Activated naive CD8-positive, alpha-beta T cell treated with anti-CD3 and anti-CD28 coated beads, Interleukin-2, amount 50 U/mL, for 24 hours (primary cell): ENCODE measurements around the gene HAUS1.
"Not testable (repeated sequence)": the region's sequence is repeated elsewhere in the genome, so short reads cannot be mapped to it uniquely, and the experiment has no call there.

Source experiments
- ATAC-seq: fragments of 150-1000 bp; cut with Tn5 transposase; one replicate; pipeline ENCODE4 v1.10.0; 2021
- DNase-seq: peaks from one replicate; pipeline ENCODE4 v3.0.0; 2021
- H3K27ac Mint-ChIP-seq: one replicate; pipeline ENCODE4 v1.8.0; 2021; ENCODE audit warnings: mild to moderate bottlenecking, mixed read lengths
- H3K27me3 Mint-ChIP-seq: one replicate; pipeline ENCODE4 v1.8.0; 2021; ENCODE audit warnings: mixed read lengths
- H3K36me3 Mint-ChIP-seq: one replicate; pipeline ENCODE4 v1.8.0; 2021; ENCODE audit warnings: low read depth, mixed read lengths
- H3K4me1 Mint-ChIP-seq: one replicate; pipeline ENCODE4 v1.8.0; 2021; ENCODE audit warnings: mixed read lengths
- H3K4me3 Mint-ChIP-seq: one replicate; pipeline ENCODE4 v1.8.0; 2021; ENCODE audit warnings: mild to moderate bottlenecking, moderate library complexity, mixed read lengths
- H3K9me3 Mint-ChIP-seq: one replicate; pipeline ENCODE4 v1.8.0; 2021; ENCODE audit warnings: mixed read lengths

HAUS1 gene

GRCh38 chr18:46110406-46110805 lies 6.2 kb downstream of the HAUS1 start:
- no peaks in the 10 kb centered on the region for H3K27me3 Mint-ChIP-seq
- H3K4me3 Mint-ChIP-seq: no peak overlapping the region
- ATAC-seq: no peak
- no peak for DNase-seq
- H3K4me1 Mint-ChIP-seq: peaks cover 21% of the 10 kb centered on the region
- H3K9me3 Mint-ChIP-seq: no peaks in the 10 kb centered on the region
- H3K36me3 Mint-ChIP-seq: peaks cover 44% of the 10 kb centered on the region
- no peak overlapping the region for H3K27ac Mint-ChIP-seq

DNA sequence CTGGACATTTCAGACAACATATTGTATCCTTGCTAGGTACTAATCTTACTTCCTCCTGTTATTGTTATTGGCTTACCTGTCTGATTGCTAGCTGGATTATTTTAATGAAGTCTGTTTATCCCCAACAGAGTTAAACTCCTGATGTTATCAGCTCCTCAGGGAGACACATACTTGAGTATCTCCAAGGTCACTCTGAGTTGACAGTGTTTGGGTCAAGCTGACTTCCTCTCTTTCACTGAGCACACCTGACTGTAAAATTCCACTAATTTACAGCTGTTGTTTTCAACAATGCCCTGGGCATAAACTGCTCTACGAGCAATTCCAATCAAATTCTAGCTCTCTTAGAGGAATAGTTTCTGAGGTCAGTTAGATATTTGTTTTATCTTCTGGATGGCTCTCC lies 9.6 kb downstream of the HAUS1 start:
- ATAC-seq (no peak), DNase-seq (no peak)
- Mint-ChIP-seq H3K4me1 (peaks cover 15% of the 10 kb centered on the region), H3K27me3 (no peaks in the 10 kb centered on the region), H3K27ac (no peak overlapping the region), H3K9me3 (no peaks in the 10 kb centered on the region), H3K4me3 (no peak overlapping the region), H3K36me3 (peaks cover 44% of the 10 kb centered on the region)

- H3K36me3 Mint-ChIP-seq: peaks cover 33% of the 10 kb centered on the region
- H3K4me1 Mint-ChIP-seq, H3K27ac Mint-ChIP-seq, H3K9me3 Mint-ChIP-seq, ATAC-seq, H3K27me3 Mint-ChIP-seq, DNase-seq, H3K4me3 Mint-ChIP-seq: not testable (repeated sequence)
Measured at GRCh38 chr18:46126625-46127024, 22.4 kb downstream of the HAUS1 start.

- H3K4me3 Mint-ChIP-seq: no peak overlapping the region
Measured at GRCh38 chr18:46130061-46130460, 25.9 kb downstream of the HAUS1 start.

GRCh38 chr18:46130549-46130948 lies 26.4 kb downstream of the HAUS1 start:
- H3K27me3 Mint-ChIP-seq, H3K9me3 Mint-ChIP-seq, DNase-seq, ATAC-seq, H3K27ac Mint-ChIP-seq, H3K4me1 Mint-ChIP-seq, H3K4me3 Mint-ChIP-seq: not testable (repeated sequence)
- peaks cover 21% of the 10 kb centered on the region for H3K36me3 Mint-ChIP-seq

More at GRCh38 chr18:46130061-46130460, 25.9 kb downstream of the HAUS1 start:
- Mint-ChIP-seq H3K36me3 (peaks cover 21% of the 10 kb centered on the region), H3K27me3 (no peaks in the 10 kb centered on the region), H3K9me3 (no peaks in the 10 kb centered on the region), H3K27ac (no peak overlapping the region), H3K4me1 (no peaks in the 10 kb centered on the region)
- no peak for DNase-seq
- ATAC-seq: no peak

GRCh38 chr18:46133534-46133933 lies 29.3 kb downstream of the HAUS1 start:
- no peak for ATAC-seq
- H3K4me3 Mint-ChIP-seq: no peak overlapping the region
- peaks cover 10% of the 10 kb centered on the region for H3K36me3 Mint-ChIP-seq
- H3K27ac Mint-ChIP-seq: no peak overlapping the region
- no peaks in the 10 kb centered on the region for H3K27me3 Mint-ChIP-seq
- no peaks in the 10 kb centered on the region for H3K9me3 Mint-ChIP-seq
- no peak for DNase-seq
- no peaks in the 10 kb centered on the region for H3K4me1 Mint-ChIP-seq

- Mint-ChIP-seq H3K27ac (no peak overlapping the region), H3K36me3 (peaks cover 3% of the 10 kb centered on the region), H3K27me3 (no peaks in the 10 kb centered on the region), H3K4me1 (no peaks in the 10 kb centered on the region), H3K9me3 (no peaks in the 10 kb centered on the region), H3K4me3 (no peak overlapping the region)
- ATAC-seq: no peak
- no peak for DNase-seq
Measured at GRCh38 chr18:46134920-46135675, 30.9 kb downstream of the HAUS1 start.

GRCh38 chr18:46140173-46140572 lies 36.0 kb downstream of the HAUS1 start:
- no peak overlapping the region for H3K4me3 Mint-ChIP-seq
- H3K4me1 Mint-ChIP-seq: no peaks in the 10 kb centered on the region
- no peaks in the 10 kb centered on the region for H3K27me3 Mint-ChIP-seq
- ATAC-seq (no peak), DNase-seq (no peak)
- H3K36me3 Mint-ChIP-seq: no peaks in the 10 kb centered on the region
- H3K9me3 Mint-ChIP-seq: no peaks in the 10 kb centered on the region
- no peak overlapping the region for H3K27ac Mint-ChIP-seq

DNA sequence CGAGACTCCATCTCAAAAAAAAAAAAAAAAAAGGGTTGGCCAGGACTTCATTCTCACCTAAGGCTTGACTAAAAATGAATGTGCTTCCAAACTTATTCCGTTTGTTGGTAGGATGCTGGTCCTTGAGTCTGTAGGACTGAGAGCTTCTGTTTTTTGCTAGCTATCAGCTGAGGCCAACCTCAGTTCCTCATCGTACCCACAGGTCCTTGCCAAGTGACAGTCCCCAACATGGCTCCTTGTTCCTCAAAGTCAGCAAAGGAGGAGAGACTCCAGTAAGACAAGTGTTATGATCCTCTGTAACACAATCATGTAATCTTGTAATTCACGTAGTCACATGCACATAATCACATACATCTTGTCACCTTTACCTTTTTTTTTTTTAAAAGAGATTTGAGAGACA lies 37.0 kb downstream of the HAUS1 start:
- H3K4me1 Mint-ChIP-seq: no peaks in the 10 kb centered on the region
- no peaks in the 10 kb centered on the region for H3K27me3 Mint-ChIP-seq
- ATAC-seq: no peak
- no peak for DNase-seq
- H3K9me3 Mint-ChIP-seq: no peaks in the 10 kb centered on the region
- H3K36me3 Mint-ChIP-seq: no peaks in the 10 kb centered on the region
- no peak overlapping the region for H3K4me3 Mint-ChIP-seq
- no peak overlapping the region for H3K27ac Mint-ChIP-seq

DNA sequence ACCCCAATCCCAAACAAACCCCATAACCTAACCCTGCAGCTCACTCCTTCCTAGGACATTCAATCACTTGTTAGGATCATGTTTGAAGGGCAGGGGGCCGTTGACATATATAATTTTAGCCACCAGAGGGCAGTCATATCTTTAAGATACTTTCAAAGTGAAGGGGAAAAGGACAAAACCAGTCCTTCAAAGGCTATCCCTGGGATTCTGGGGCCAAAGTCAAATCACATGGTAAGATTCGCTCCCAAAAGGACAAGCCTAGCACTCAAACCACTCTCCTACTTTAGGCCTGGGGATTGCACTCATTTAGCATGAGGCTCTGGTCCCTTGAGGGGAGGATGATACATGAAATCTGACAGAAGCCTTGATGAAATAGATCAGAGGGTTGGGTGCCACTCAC lies 44.6 kb downstream of the HAUS1 start:
- Mint-ChIP-seq H3K4me3 (no peak overlapping the region), H3K9me3 (no peaks in the 10 kb centered on the region), H3K27me3 (no peaks in the 10 kb centered on the region), H3K27ac (no peak overlapping the region), H3K4me1 (peaks cover 35% of the 10 kb centered on the region), H3K36me3 (no peaks in the 10 kb centered on the region)
- peak; percentile 53 for DNase-seq
- ATAC-seq: peak; percentile 51

GRCh38 chr18:46152436-46152807 lies 48.2 kb downstream of the HAUS1 start:
- DNase-seq: no peak
- Mint-ChIP-seq H3K27me3 (no peaks in the 10 kb centered on the region), H3K4me1 (peaks cover 67% of the 10 kb centered on the region), H3K27ac (no peak overlapping the region), H3K36me3 (no peaks in the 10 kb centered on the region), H3K9me3 (no peaks in the 10 kb centered on the region), H3K4me3 (no peak overlapping the region)
- ATAC-seq: no peak

- no peak overlapping the region for H3K4me3 Mint-ChIP-seq
- peaks cover 70% of the 10 kb centered on the region for H3K4me1 Mint-ChIP-seq
- ATAC-seq: no peak
Measured at GRCh38 chr18:46152808-46153617, 48.8 kb downstream of the HAUS1 start.

DNA sequence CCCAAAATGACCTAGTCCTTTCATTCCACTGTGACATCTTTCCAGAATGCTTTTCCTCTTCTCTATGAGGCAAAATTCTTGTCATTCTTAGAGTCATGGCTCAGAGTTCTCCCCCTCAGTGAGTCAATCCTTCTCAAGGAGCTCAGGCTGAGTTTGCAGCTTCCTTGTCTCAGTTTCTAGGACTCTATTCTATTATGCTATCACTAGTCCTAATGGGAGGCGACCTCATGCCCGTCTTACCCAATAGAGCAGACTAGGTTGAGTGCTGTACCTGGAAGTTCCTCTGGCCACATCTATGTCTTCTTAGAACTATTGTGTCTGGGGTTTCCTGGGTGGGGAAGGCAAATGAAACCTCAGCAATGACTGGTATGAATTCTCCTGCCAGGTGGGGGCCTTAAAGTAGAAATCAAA lies 51.5 kb downstream of the HAUS1 start:
- Mint-ChIP-seq H3K27ac (peak overlapping the region; percentile 80), H3K4me3 (peak overlapping the region; percentile 7), H3K9me3 (no peaks in the 10 kb centered on the region), H3K4me1 (peaks cover 70% of the 10 kb centered on the region), H3K27me3 (no peaks in the 10 kb centered on the region), H3K36me3 (no peaks in the 10 kb centered on the region)
- ATAC-seq: peak; percentile 87
- peak; percentile 26 for DNase-seq

More at GRCh38 chr18:46152808-46153617, 48.8 kb downstream of the HAUS1 start:
- no peaks in the 10 kb centered on the region for H3K27me3 Mint-ChIP-seq
- DNase-seq: no peak
- H3K36me3 Mint-ChIP-seq: no peaks in the 10 kb centered on the region
- H3K9me3 Mint-ChIP-seq: no peaks in the 10 kb centered on the region
- no peak overlapping the region for H3K27ac Mint-ChIP-seq

DNA sequence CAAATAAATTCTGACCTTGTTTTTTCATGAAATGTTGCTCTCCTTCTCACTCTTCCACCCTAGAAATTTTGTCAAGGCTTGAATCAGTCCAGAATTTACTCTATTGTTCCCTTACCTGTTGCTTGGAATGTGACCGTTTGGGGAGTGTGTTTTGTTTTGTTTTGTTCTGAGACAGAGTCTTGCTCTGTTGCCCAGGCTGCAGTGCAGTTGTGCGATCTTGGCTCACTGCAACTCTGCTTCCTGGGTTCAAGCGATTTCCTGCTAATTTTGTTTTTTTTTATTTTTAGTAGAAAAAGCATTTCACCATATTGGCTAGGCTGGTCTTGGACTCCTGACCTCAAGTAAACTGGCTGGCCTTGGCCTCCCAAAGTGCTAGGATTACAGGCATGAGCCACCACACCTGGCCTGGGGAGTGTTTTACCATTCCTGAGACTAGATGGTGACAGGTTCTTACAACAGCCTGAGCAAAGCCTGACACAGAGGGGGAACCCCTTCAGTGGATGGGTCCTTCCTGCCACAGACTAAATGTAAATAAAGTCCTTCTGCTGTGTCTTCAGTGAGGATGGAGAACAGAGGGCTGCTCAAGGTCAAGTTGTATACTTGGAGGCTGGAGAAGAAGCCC lies 52.0 kb downstream of the HAUS1 start:
- ATAC-seq: peak; percentile 77
- Mint-ChIP-seq H3K4me1 (peaks cover 68% of the 10 kb centered on the region), H3K9me3 (no peaks in the 10 kb centered on the region), H3K36me3 (no peaks in the 10 kb centered on the region), H3K27ac (peak overlapping the region; percentile 80), H3K27me3 (no peaks in the 10 kb centered on the region), H3K4me3 (peak overlapping the region; percentile 7)
- peak; percentile 38 for DNase-seq

DNA sequence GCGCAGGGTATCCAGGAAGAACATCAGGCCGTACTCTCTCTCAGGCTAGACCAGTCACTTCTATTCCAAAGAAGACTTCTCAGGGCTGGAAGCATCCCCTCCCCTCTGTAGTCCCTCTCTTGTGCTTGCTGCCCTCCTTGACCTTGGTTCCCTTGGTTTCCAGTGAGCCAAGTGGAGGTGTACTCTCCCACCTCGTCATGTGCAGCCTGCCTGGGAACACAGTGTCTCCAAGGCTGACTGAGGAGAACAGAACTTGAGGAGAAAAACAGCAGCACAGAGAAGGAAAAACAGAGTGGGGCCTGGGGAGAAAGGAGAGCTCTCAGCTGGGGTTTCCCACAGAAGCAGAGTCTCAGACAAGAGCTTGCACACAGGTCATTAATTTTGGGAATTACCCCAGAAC lies 52.7 kb downstream of the HAUS1 start:
- DNase-seq (no peak), ATAC-seq (no peak)
- no peak overlapping the region for H3K4me3 Mint-ChIP-seq
- H3K27ac Mint-ChIP-seq: peak overlapping the region; percentile 80
- H3K4me1 Mint-ChIP-seq: peaks cover 64% of the 10 kb centered on the region
- no peaks in the 10 kb centered on the region for H3K27me3 Mint-ChIP-seq
- H3K36me3 Mint-ChIP-seq: no peaks in the 10 kb centered on the region
- H3K9me3 Mint-ChIP-seq: no peaks in the 10 kb centered on the region
